ENCODE measurements around the gene CD302.
"Not testable (repeated sequence)": the region's sequence is repeated elsewhere in the genome, so short reads cannot be mapped to it uniquely, and the experiment has no call there.

CD302 gene

GRCh38 chr2:159744363-159744762 lies 53.6 kb downstream of the CD302 start:
- no peak for FAIRE-seq

- FAIRE-seq, result no peak
These were observed 55.2 kb downstream of the CD302 start for GRCh38 chr2:159742846-159743245.

GRCh38 chr2:159738509-159739390 lies 59.3 kb downstream of the CD302 start:
- no peak for FAIRE-seq

DNA sequence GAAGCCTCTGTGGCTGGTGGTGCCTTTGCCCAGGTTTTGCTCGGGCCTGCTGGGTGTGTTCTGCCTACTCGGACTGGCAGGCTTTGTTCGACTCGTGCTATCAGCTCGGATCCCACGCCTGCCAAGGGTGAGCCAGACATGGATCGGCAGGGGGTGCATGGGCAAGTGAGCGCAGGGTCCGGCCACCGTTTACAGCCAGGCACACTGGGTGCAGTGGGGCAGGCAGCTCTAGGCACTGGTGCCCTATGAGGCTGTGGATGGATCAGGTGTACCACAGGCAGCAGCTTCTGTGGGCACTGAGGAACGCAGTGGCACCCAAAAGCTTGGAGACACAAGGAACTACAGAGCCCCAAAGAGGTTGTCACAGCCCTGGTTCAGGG lies 60.1 kb downstream of the CD302 start:
- FAIRE-seq, result no peak

- no peak for FAIRE-seq
These were observed 60.6 kb downstream of the CD302 start for GRCh38 chr2:159737292-159737916.

- no peak for FAIRE-seq
These were observed 62.0 kb downstream of the CD302 start for GRCh38 chr2:159736048-159736447.

GRCh38 chr2:159735648-159736047 lies 62.4 kb downstream of the CD302 start:
- FAIRE-seq, result no peak

DNA sequence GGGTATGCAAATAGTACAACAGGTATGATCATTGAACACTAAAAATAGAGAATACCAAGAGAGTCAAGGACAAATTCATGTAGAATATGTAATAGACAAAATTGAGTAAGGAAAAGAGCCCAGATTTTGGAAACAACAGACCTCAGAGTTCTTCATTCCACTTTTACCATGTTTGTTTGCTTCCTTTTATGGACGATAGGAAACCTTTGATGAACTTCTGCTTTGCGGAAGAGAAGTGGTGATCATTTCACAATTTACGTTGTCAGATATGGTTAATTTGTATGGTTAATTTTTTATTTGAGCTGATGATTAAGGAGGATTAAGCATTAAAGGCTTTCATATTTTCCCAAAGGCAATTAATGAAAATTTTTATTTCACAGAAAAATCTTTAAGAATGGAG lies 69.4 kb downstream of the CD302 start:
- no peak for FAIRE-seq

- no peak for FAIRE-seq
These were observed 72.3 kb downstream of the CD302 start for GRCh38 chr2:159725713-159726112.

- not testable (repeated sequence) for FAIRE-seq
These were observed 73.0 kb downstream of the CD302 start for GRCh38 chr2:159724795-159725572.

DNA sequence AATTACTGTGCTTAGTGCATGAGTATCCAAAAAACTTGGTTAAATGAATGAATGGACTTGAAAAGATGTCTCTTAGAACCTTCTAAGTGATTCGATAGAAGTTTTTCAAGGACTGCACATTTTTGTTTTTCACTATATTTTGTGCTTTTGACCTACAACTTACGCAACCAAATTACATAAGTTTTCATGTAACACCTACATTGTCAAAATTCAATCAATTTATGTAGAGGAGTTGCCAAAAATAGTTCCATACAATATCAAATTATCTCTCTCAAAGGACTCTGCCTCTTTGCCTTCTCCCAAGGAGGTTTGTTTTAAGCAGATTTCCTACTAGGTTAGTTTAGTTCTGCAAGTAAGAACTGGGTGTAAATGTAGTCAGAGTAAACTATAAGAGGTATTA lies 75.4 kb downstream of the CD302 start:
- no peak for FAIRE-seq

DNA sequence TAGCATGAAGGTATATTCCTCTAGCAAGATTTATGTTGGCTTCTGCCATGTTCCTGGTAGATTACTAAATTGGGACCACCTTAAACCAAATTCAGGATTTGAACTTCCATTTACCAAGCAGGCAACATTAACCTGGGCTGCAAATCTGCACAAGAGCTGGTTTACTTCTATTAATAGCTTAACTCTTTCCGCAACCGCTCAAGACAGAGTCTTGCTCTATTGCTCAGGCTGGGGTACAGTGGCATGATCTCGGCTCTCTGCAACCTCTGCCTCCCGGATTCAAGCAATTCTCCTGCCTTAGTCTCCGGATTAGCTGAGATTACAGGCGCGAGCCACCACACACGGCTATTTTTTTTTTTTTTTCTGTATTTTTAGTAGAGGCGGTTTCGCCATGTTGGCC lies 77.3 kb downstream of the CD302 start:
- no peak for FAIRE-seq

All from colon (tissue), 2 donors.